Smooth muscle cell of bladder (primary cell): ENCODE measurements around the gene FBXL19. TPM values are rescaled to one million over a fixed set of nuclear protein-coding genes. Genes with fewer than 3 reads are reported as not detected.

ENCODE experiments used
- total RNA-seq: library from RNA; depleted of rRNA; stranded (reverse); fragments of >200 nt; gene quantifications from 2 replicates; pipeline ENCODE4 v1.2.3, GENCODE V29; 2014

Gene FBXL19, protein sequence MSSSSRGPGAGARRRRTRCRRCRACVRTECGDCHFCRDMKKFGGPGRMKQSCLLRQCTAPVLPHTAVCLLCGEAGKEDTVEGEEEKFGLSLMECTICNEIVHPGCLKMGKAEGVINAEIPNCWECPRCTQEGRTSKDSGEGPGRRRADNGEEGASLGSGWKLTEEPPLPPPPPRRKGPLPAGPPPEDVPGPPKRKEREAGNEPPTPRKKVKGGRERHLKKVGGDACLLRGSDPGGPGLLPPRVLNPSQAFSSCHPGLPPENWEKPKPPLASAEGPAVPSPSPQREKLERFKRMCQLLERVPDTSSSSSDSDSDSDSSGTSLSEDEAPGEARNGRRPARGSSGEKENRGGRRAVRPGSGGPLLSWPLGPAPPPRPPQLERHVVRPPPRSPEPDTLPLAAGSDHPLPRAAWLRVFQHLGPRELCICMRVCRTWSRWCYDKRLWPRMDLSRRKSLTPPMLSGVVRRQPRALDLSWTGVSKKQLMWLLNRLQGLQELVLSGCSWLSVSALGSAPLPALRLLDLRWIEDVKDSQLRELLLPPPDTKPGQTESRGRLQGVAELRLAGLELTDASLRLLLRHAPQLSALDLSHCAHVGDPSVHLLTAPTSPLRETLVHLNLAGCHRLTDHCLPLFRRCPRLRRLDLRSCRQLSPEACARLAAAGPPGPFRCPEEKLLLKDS
- 11.5 and 15.9 TPM in 2 replicates for total RNA-seq

GRCh38 chr16:30923554-30924075 lies at the start of gene FBXL19:
Gene FBXL19, plus strand, starts transcription at chr16:30923572. Its CDS starts 2,183 bp downstream, at chr16:30925755.

DNA sequence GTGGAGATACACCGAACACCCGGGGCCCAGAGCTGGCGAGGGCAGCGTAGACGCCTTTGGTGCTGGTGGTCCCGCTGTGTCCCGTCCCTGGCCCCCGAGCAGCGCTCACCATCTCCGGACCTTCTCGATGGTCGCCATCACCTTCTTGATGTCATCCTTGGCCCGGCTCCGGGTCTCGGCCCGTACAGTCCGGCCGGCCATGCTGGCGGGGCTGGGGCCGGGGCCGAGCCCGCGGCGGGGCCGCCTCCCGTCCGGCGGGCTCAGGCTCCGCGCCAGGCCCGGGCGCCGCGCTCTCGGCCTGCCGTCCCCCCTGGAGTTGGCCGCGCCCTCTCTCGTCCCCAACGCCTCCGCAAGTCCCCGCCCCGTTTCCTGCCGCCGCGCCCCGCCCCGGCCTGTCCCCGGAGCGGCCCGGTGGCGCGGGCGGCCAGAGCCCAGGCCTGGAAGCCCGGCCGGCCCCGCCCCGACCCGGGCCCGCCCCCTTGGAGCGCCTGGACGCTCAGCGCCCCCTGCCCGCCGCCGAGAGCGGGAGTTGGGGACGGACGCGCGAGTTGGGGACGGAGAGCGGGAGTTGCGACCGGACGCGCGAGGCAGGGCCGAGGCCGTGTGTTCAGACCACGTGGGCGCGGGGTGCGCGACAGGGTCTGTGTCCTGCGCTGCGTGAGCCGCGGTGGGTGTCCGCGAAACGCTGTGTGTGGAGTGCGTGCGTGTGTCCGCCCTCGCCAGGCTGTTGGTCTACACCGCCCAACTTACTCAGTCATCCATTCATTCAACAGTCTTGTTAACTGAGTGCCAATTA lies 29.4 kb upstream of the FBXL19 start, which contains the start of gene BCL7C:
Gene BCL7C (minus strand): TSS at position 334 of the 796 bp plus-strand sequence. CDS start 133 bp downstream, at position 201.

GRCh38 chr16:30896261-30896888 lies 27.0 kb upstream of the FBXL19 start, which contains the start of gene CTF1:
Gene CTF1, plus strand, starts transcription at chr16:30896614. Its CDS starts 30 bp downstream, at chr16:30896644.

GRCh38 chr16:30948667-30949649 lies 25.6 kb downstream of the FBXL19 start, which contains the start of gene ORAI3:
Gene ORAI3, plus strand, starts transcription at chr16:30949068. Its CDS starts 222 bp downstream, at chr16:30949290.

GRCh38 chr16:30957456-30958174 lies 34.2 kb downstream of the FBXL19 start, which contains the start of gene SETD1A:
Gene SETD1A, plus strand, starts transcription at chr16:30957754. Its CDS starts 978 bp downstream, at chr16:30958732.

GRCh38 chr16:30984669-30985400 lies 61.5 kb downstream of the FBXL19 start, which contains the start of gene HSD3B7:
Gene HSD3B7, plus strand, starts transcription at chr16:30985207. Its CDS starts 452 bp downstream, at chr16:30985659.

Other genes with a start within 250 kb of the FBXL19 start
- 9.8 and 20.4 TPM in 2 replicates for gene SRCAP, start 224.4 kb upstream of the FBXL19 start, total RNA-seq
- gene PHKG2, start 175.1 kb upstream of the FBXL19 start, total RNA-seq = 16.5 and 16.9 TPM in 2 replicates
- 1.8 and 2.4 TPM in 2 replicates for gene CFAP119, start 161.5 kb upstream of the FBXL19 start, total RNA-seq
- 53.8 and 63.1 TPM in 2 replicates for gene RNF40, start 161.2 kb upstream of the FBXL19 start, total RNA-seq
- 6.4 and 8.5 TPM in 2 replicates for gene ZNF629, start 136.4 kb upstream of the FBXL19 start, total RNA-seq
- 28.9 and 29.9 TPM in 2 replicates for gene BCL7C, start 29.5 kb upstream of the FBXL19 start, total RNA-seq
- gene CTF1, start 27.0 kb upstream of the FBXL19 start, total RNA-seq = 1.6 and 1.7 TPM in 2 replicates
- 42.8 and 51.3 TPM in 2 replicates for gene ORAI3, start 25.5 kb downstream of the FBXL19 start, total RNA-seq
- gene SETD1A, start 34.2 kb downstream of the FBXL19 start, total RNA-seq = 1.3 and 2.3 TPM in 2 replicates
- 28.3 and 34.6 TPM in 2 replicates for gene HSD3B7, start 61.6 kb downstream of the FBXL19 start, total RNA-seq
- 0.71 and 0.83 TPM in 2 replicates for gene STX1B, start 87.1 kb downstream of the FBXL19 start, total RNA-seq
- gene STX4, start 110.0 kb downstream of the FBXL19 start, total RNA-seq = 30.3 and 33.2 TPM in 2 replicates
- 9.2 and 9.8 TPM in 2 replicates for gene ZNF668, start 150.7 kb downstream of the FBXL19 start, total RNA-seq
- 9.4 and 12.4 TPM in 2 replicates for gene ZNF646, start 150.8 kb downstream of the FBXL19 start, total RNA-seq
- 1.00 and 3.0 TPM in 2 replicates for gene PRSS53, start 165.4 kb downstream of the FBXL19 start, total RNA-seq
- gene VKORC1, start 171.2 kb downstream of the FBXL19 start, total RNA-seq = 84.6 and 122 TPM in 2 replicates
- 11.7 and 15.9 TPM in 2 replicates for gene BCKDK, start 184.8 kb downstream of the FBXL19 start, total RNA-seq
- 31.9 and 39.1 TPM in 2 replicates for gene KAT8, start 194.1 kb downstream of the FBXL19 start, total RNA-seq
- gene PRSS8, start 212.2 kb downstream of the FBXL19 start, total RNA-seq = under 0.01 TPM in 1 of 2 replicates, not detected in the other
- gene PRSS36, start 226.5 kb downstream of the FBXL19 start, total RNA-seq = 0.09 and 0.14 TPM in 2 replicates